ENCODE results near the gene IGLL5.

IGLL5 gene

DNA sequence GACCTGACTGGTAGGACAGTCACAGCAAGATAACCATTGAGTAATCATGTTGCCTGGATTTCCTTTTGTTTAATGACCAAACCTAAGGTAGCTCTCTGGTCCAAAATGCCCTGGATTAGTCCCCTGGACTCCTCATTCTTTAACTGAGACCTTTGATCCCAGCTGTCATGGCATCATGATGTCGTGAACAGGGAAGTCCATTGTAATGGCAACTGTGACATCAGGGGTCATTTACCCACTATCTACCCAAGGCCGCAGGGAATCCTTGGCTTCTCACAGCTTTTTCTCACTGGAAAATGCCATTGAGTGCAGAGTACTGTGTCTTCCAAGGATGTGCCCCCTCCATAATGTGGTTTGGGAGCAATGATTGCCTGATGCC, 29.1 kb upstream of the IGLL5 start:
- TF ChIP-seq, protein P1, sequence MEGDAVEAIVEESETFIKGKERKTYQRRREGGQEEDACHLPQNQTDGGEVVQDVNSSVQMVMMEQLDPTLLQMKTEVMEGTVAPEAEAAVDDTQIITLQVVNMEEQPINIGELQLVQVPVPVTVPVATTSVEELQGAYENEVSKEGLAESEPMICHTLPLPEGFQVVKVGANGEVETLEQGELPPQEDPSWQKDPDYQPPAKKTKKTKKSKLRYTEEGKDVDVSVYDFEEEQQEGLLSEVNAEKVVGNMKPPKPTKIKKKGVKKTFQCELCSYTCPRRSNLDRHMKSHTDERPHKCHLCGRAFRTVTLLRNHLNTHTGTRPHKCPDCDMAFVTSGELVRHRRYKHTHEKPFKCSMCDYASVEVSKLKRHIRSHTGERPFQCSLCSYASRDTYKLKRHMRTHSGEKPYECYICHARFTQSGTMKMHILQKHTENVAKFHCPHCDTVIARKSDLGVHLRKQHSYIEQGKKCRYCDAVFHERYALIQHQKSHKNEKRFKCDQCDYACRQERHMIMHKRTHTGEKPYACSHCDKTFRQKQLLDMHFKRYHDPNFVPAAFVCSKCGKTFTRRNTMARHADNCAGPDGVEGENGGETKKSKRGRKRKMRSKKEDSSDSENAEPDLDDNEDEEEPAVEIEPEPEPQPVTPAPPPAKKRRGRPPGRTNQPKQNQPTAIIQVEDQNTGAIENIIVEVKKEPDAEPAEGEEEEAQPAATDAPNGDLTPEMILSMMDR (IDR thresholded peaks at IDR 0.05; ENCODE audit: low read depth, low read length, missing control alignments): no peak
- no peak overlapping the region for H3K4me3 ChIP-seq (replicated peaks; ENCODE audit: low read depth, low read length)
- DNase-seq (ENCODE audit: extremely low read depth, low read depth): no peak

GRCh38 chr22:22863001-22863400, 24.6 kb upstream of the IGLL5 start:
- H3K4me3 ChIP-seq (replicated peaks; ENCODE audit: low read depth, low read length): no peak overlapping the region
- no peak for DNase-seq (ENCODE audit: extremely low read depth, low read depth)
- TF ChIP-seq, protein P1 (IDR thresholded peaks at IDR 0.05; ENCODE audit: low read depth, low read length, missing control alignments): no peak

DNA sequence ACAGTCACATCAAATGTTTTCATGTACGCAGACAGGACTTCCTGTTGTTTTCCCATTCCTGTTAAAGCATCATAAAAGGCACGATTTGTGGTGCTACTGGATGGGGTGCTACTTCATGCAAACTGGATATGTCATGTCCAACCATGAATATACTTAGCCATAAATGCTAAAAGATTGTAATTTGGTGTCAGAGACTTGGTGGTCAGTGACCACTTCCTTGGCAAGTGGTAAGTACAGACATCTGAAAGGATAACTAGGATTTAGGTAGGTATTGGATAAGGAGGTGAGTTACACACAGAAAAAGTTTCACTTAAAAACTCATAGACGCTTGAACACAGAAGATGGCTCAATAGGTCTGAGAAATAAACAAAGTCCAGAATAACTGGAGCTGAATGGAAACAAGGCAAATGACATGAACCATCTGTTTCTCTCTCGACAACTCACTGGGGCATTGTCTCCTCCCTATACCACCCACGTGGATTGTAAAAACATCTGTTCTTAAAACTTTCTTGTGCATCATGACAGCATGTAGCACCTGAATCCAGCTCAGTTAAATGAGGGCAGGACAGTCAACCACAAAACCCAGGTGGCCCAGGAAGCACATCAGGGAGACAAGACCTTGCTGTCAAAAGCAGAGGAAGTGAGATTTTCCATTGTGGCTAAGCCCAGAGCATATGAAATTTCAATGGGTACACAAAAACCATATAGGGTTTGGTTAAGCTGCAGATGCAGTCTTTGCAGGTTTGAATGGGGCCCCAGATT, 22.1 kb upstream of the IGLL5 start:
- no peak overlapping the region for H3K4me3 ChIP-seq (replicated peaks; ENCODE audit: low read depth, low read length)
- no peak for DNase-seq (ENCODE audit: extremely low read depth, low read depth)
- TF ChIP-seq, protein P1 (IDR thresholded peaks at IDR 0.05; ENCODE audit: low read depth, low read length, missing control alignments): no peak

DNA sequence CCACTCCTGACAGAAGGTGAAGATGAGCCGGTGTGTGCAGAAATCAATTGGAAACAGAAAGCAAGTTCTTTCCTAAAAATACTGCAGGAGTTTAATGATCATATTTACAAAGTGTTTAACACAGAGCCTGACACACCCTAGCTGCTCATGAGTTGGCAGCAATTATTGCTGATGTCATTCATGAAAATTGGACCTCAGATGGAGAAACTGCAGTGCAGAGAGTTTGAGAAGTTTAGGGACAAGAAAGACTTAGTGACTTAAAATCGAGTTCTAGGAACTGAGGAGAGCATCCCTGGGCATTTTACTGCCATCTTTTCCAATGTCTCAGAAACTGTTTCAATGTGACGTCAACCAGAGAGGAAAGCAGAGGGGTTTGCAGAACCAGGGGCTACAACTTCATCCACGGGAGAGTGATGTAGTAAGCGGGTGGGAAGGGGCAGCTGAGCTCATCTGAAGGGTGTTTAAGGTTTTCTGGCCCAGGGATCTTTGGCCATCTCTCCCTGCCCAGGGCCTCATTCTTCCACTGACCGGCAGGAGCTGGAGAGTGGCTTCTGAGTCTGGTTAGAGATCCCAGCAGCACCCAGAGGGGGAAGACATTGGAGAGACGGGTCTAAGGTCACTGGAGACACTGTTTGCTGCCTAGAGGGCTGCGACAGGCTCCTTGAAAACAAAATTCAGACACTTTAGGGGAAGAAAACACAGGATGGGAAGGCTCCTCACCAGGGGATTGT, 21.1 kb upstream of the IGLL5 start:
- no peak overlapping the region for H3K4me3 ChIP-seq (replicated peaks; ENCODE audit: low read depth, low read length)
- TF ChIP-seq, protein P1 (IDR thresholded peaks at IDR 0.05; ENCODE audit: low read depth, low read length, missing control alignments): no peak
- no peak for DNase-seq (ENCODE audit: extremely low read depth, low read depth)

GRCh38 chr22:22867996-22868715, 19.5 kb upstream of the IGLL5 start:
- DNase-seq (ENCODE audit: extremely low read depth, low read depth): no peak

More at GRCh38 chr22:22867996-22868715, 19.5 kb upstream of the IGLL5 start:
- H3K4me3 ChIP-seq (replicated peaks; ENCODE audit: low read depth, low read length): no peak overlapping the region
- TF ChIP-seq, protein P1 (IDR thresholded peaks at IDR 0.05; ENCODE audit: low read depth, low read length, missing control alignments): no peak

Measured in HFF-Myc (cell line).